Left renal pelvis (tissue), 4 donors: ENCODE data around the gene FOXP4. TPM values are rescaled to one million over a fixed set of nuclear protein-coding genes. Genes with fewer than 3 reads are reported as not detected.

Experiments used
- DNase-seq, 4 donors: peaks; one replicate each; pipeline ENCODE4 v3.0.0-alpha.2; 2013; ENCODE audit warnings: low read depth in 4 of 4, low spot score in 3 of 4
- polyA plus RNA-seq, 4 donors: library from polyadenylated mRNA; unstranded; fragments of 120-200 nt; gene quantifications; one replicate each; pipeline ENCODE4 v1.2.1, GENCODE V29; 2013; ENCODE audit not compliant: insufficient read length in 4 of 4

Gene FOXP4
- polyA plus RNA-seq, 4 donors: 29.0 to 93.5 (median 39.0) TPM

- DNase-seq: no peak
Measured at GRCh38 chr6:41641352-41641925, 95.3 kb downstream of the FOXP4 start.

GRCh38 chr6:41642090-41642959 is 96.1 kb downstream of the FOXP4 start:
- DNase-seq: no peak

GRCh38 chr6:41642960-41643898 is 97.0 kb downstream of the FOXP4 start:
- no peak for DNase-seq

- DNase-seq: no peak
Measured at GRCh38 chr6:41643899-41644269, 97.7 kb downstream of the FOXP4 start.

GRCh38 chr6:41644297-41644879 is 98.2 kb downstream of the FOXP4 start:
- DNase-seq: no peak

- no peak for DNase-seq
Measured at GRCh38 chr6:41645007-41645618, 98.9 kb downstream of the FOXP4 start.

- no peak for DNase-seq
Measured at GRCh38 chr6:41646026-41646795, 100.0 kb downstream of the FOXP4 start.

- DNase-seq: no peak
Measured at GRCh38 chr6:41647061-41647511, 100.9 kb downstream of the FOXP4 start.

- no peak for DNase-seq
Measured at GRCh38 chr6:41648070-41648585, 101.9 kb downstream of the FOXP4 start.

GRCh38 chr6:41648921-41649320 is 102.7 kb downstream of the FOXP4 start:
- DNase-seq: no peak

GRCh38 chr6:41649596-41649995 is 103.4 kb downstream of the FOXP4 start:
- no peak for DNase-seq

GRCh38 chr6:41650120-41650519 is 103.9 kb downstream of the FOXP4 start:
- no peak for DNase-seq

GRCh38 chr6:41651246-41651961 is 105.2 kb downstream of the FOXP4 start:
- no peak for DNase-seq

Other genes with a start within 250 kb of the FOXP4 start
- not detected for gene NCR2, start 210.8 kb upstream of the FOXP4 start, polyA plus RNA-seq
- 10 to 100 TPM; 30.5 to 98.0 (median 44.4) TPM for gene MDFI, start 92.1 kb downstream of the FOXP4 start, polyA plus RNA-seq
- 10 to 100 TPM in 1 of 4 donors, 1 to 10 TPM in 3; 4.5 to 10.2 (median 9.1) TPM for gene TFEB, start 189.2 kb downstream of the FOXP4 start, polyA plus RNA-seq
- under 1 TPM in 1 of 4 donors, not detected in 3; 0.26 TPM for gene PGC, start 201.0 kb downstream of the FOXP4 start, polyA plus RNA-seq
- 1 to 10 TPM; 5.0 to 8.4 (median 6.3) TPM for gene FRS3, start 233.5 kb downstream of the FOXP4 start, polyA plus RNA-seq
- 10 to 100 TPM in 1 of 4 donors, 1 to 10 TPM in 3; 4.2 to 10.8 (median 5.1) TPM for gene PRICKLE4, start 234.4 kb downstream of the FOXP4 start, polyA plus RNA-seq
- gene TOMM6, start 241.3 kb downstream of the FOXP4 start, polyA plus RNA-seq: 100 to 1,000 TPM; 163 to 259 (median 227) TPM